Neural cell (in vitro differentiated cells): Measurements from ENCODE around the gene BIRC6. TPM values are rescaled to one million over a fixed set of nuclear protein-coding genes. Genes with fewer than 3 reads are reported as not detected.

ENCODE experiments used
- H2AFZ ChIP-seq: fragments of 200-600, 300-800 bp; sonication (generic), shearing (Covaris generic); 2 replicates; pipeline ENCODE4 v1.6.0; 2014; ENCODE audit warnings: low read depth, mild to moderate bottlenecking, antibody characterized with exemption, low read length, moderate library complexity
- H3F3A ChIP-seq: fragments of 200-600 bp; shearing (Covaris generic); 2 replicates; pipeline ENCODE4 v1.6.1; 2016; ENCODE audit warnings: mild to moderate bottlenecking, moderate library complexity, mixed read lengths, antibody characterized with exemption, low read length; ENCODE audit not compliant: insufficient read depth, poor library complexity, severe bottlenecking
- H3K27ac ChIP-seq: fragments of 200-600, 300-800 bp; sonication (generic), shearing (Covaris generic); 2 replicates; pipeline ENCODE4 v1.5.1; 2014; ENCODE audit warnings: mild to moderate bottlenecking, low read length, moderate library complexity
- H3K27me3 ChIP-seq: fragments of 300-800, 200-600 bp; sonication (generic), shearing (Covaris generic); 2 replicates; pipeline ENCODE4 v1.6.0; 2014; ENCODE audit warnings: mild to moderate bottlenecking, low read depth, low read length, moderate library complexity; ENCODE audit not compliant: insufficient read depth
- H3K36me3 ChIP-seq: fragments of 300-800, 200-600 bp; sonication (generic), shearing (Covaris generic); 2 replicates; pipeline ENCODE4 v1.5.1; 2014; ENCODE audit warnings: mild to moderate bottlenecking, antibody characterized with exemption, low read length, moderate library complexity; ENCODE audit not compliant: insufficient read depth
- H3K4me2 ChIP-seq: fragments of 300-800, 200-600 bp; sonication (generic), shearing (Covaris generic); 2 replicates; pipeline ENCODE4 v1.6.0; 2014; ENCODE audit warnings: mild to moderate bottlenecking, low read length
- H3K4me3 ChIP-seq: fragments of 300-800, 200-600 bp; sonication (generic), shearing (Covaris generic); 2 replicates; pipeline ENCODE4 v1.5.1; 2014; ENCODE audit warnings: mild to moderate bottlenecking, low read length, moderate library complexity
- H3K79me2 ChIP-seq: fragments of 200-600 bp; shearing (Covaris generic); replicated peaks from 2 replicates; pipeline ENCODE4 v1.6.0; 2014; ENCODE audit warnings: mild to moderate bottlenecking, low read length, moderate library complexity; ENCODE audit not compliant: insufficient read depth
- H3K9ac ChIP-seq: fragments of 300-800, 200-600 bp; sonication (generic), shearing (Covaris generic); 2 replicates; pipeline ENCODE4 v1.6.1; 2016; ENCODE audit warnings: mild to moderate bottlenecking, low read length, mixed read lengths
- H3K9me2 ChIP-seq: fragments of 200-600 bp; shearing (Covaris generic); 2 replicates; pipeline ENCODE4 v1.6.1; 2016; ENCODE audit warnings: mild to moderate bottlenecking, low read length, mixed read lengths; ENCODE audit not compliant: insufficient read depth
- H3K9me3 ChIP-seq: fragments of 200-600, 300-800 bp; sonication (generic), shearing (Covaris generic); 2 replicates; pipeline ENCODE4 v1.6.1; 2016; ENCODE audit warnings: mild to moderate bottlenecking, mixed run types, low read length, moderate library complexity, mixed read lengths
- H4K20me1 ChIP-seq: fragments of 200-600 bp; shearing (Covaris generic); 2 replicates; pipeline ENCODE4 v1.6.1; 2016; ENCODE audit warnings: mild to moderate bottlenecking, mixed run types; ENCODE audit not compliant: insufficient read depth
- EP300 ChIP-seq: fragments of 450-650 bp; conservative IDR thresholded peaks from 2 replicates; pipeline ENCODE4 v1.6.1; 2014; ENCODE audit warnings: antibody characterized with exemption, mild to moderate bottlenecking, moderate library complexity; ENCODE audit not compliant: poor library complexity, severe bottlenecking
- EZH2 ChIP-seq: fragments of 200-600, 300-800 bp; shearing (Covaris generic), sonication (generic); IDR thresholded peaks from 2 replicates; pipeline ENCODE4 v1.6.1; 2014; ENCODE audit warnings: antibody characterized with exemption, low read length, borderline replicate concordance, mild to moderate bottlenecking; ENCODE audit not compliant: insufficient read depth, poor library complexity, severe bottlenecking
- MXI1 ChIP-seq: fragments of 450-650 bp; conservative IDR thresholded peaks from 2 replicates; pipeline ENCODE4 v1.6.1; 2014; ENCODE audit warnings: antibody characterized with exemption, mild to moderate bottlenecking; ENCODE audit not compliant: poor library complexity, severe bottlenecking
- POLR2AphosphoS5 ChIP-seq: IDR thresholded peaks from 2 replicates; pipeline ENCODE4 v1.6.1; 2012
- RAD21 ChIP-seq: fragments of 450-650 bp; conservative IDR thresholded peaks from 2 replicates; pipeline ENCODE4 v1.6.1; 2014; ENCODE audit warnings: antibody characterized with exemption, mild to moderate bottlenecking, moderate library complexity
- SMC3 ChIP-seq: fragments of 450-650 bp; conservative IDR thresholded peaks from 2 replicates; pipeline ENCODE4 v1.6.1; 2014; ENCODE audit warnings: antibody characterized with exemption, mild to moderate bottlenecking, moderate library complexity; ENCODE audit not compliant: poor library complexity
- TAF1 ChIP-seq: IDR thresholded peaks from 2 replicates; pipeline ENCODE4 v1.6.1; 2012; ENCODE audit warnings: low read depth
- polyA plus RNA-seq: library from polyadenylated mRNA; depleted of rRNA; stranded (reverse); fragments of >200 nt; gene quantifications from 2 replicates; pipeline ENCODE4 v1.2.3, GENCODE V29; 2014
- TF ChIP-seq, protein P1 (sequence below): fragments of 450-650 bp; IDR thresholded peaks from 2 replicates; pipeline ENCODE4 v1.5.1; 2014; ENCODE audit warnings: antibody characterized with exemption, mild to moderate bottlenecking, moderate library complexity; ENCODE audit not compliant: poor library complexity, severe bottlenecking
- TF ChIP-seq, protein P2 (sequence below): IDR thresholded peaks from 2 replicates; pipeline ENCODE4 v1.6.1; 2012; ENCODE audit warnings: borderline replicate concordance

The BIRC6 gene
- polyA plus RNA-seq, 1 donor from 2014 or later = 109 TPM

DNA sequence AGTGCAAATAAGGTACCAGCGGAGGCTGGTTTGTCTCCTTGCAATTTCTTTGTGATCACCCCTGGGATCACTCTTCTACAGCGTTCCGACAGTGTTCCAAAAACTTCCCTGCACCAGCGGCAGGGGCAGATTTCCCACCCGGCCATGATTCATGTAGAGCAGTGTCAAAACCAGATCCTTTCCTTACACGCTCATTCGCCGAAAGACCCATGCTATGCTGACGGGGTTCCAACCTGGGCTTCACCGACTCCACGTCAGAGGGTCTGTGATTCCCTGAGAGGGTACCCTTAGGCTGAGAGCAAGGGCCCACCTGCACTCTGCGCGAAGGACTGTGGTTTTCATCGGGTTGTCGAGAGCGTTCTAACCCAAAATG is 270.6 kb downstream of the BIRC6 start:
- peak overlapping the region; percentile 42 for H3K27ac ChIP-seq
- no peaks in the 10 kb centered on the region for H3F3A ChIP-seq
- H3K9ac ChIP-seq = peak overlapping the region; percentile 58

DNA sequence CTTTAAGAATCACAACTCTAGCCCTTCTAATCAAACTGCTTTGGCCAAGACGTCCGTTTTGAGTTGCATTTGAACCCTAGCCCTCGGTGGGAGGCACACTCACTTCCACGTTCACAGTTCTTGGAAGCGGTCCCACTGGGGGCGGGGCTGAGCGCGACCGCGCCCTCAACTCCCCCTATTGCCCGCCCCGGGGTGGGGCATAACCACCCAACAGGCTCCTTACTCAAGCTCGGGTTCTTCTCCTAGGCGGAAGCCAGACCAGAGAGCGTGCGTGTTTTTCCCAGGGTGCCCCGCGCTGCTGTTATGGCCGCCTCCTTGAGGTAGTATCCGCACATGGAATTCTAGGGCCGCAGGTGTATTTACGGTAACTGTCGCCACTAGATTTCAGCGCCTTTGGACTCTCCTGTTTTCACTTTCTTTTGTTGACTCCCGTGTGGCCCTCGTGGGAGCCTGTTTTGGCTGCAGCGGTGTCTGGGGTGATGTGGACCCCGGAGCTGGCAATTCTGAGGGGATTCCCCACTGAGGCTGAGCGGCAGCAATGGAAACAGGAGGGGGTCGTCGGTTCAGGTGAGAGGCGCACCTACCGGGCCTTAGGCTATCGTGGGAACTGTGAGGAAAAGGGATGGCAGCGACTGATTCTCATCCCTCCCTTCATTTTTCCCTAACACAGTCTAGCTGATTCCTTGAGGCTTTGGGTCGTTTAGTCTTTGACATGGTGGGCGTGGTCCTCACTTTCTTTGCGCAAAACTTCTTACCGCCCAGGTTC is 271.2 kb downstream of the BIRC6 start, which contains the start of gene TTC27:
TSS of gene TTC27 (plus strand) at position 237 of the 766 bp plus-strand sequence. CDS start at position 480, 243 bp downstream.
- peak within 1 kb of the TSS; percentile 58 for H3K9ac ChIP-seq

More for the DNA sequence above, 270.6 kb downstream of the BIRC6 start:
- no peaks in the 10 kb centered on the region for H3K9me2 ChIP-seq
- peak overlapping the region; percentile 81 for H3K4me3 ChIP-seq
- no peaks in the 10 kb centered on the region for H3K36me3 ChIP-seq
- no peaks in the 10 kb centered on the region for H3K79me2 ChIP-seq
- peak overlapping the region; percentile 94 for H2AFZ ChIP-seq
- H4K20me1 ChIP-seq = no peaks in the 10 kb centered on the region
- TF ChIP-seq POLR2AphosphoS5 = no peak
- TF ChIP-seq MXI1 = no peak
- TF ChIP-seq EP300 = no peak
- TF ChIP-seq, protein P1, sequence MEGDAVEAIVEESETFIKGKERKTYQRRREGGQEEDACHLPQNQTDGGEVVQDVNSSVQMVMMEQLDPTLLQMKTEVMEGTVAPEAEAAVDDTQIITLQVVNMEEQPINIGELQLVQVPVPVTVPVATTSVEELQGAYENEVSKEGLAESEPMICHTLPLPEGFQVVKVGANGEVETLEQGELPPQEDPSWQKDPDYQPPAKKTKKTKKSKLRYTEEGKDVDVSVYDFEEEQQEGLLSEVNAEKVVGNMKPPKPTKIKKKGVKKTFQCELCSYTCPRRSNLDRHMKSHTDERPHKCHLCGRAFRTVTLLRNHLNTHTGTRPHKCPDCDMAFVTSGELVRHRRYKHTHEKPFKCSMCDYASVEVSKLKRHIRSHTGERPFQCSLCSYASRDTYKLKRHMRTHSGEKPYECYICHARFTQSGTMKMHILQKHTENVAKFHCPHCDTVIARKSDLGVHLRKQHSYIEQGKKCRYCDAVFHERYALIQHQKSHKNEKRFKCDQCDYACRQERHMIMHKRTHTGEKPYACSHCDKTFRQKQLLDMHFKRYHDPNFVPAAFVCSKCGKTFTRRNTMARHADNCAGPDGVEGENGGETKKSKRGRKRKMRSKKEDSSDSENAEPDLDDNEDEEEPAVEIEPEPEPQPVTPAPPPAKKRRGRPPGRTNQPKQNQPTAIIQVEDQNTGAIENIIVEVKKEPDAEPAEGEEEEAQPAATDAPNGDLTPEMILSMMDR = peak; percentile 33
- TF ChIP-seq SMC3 = no peak
- no peak for TF ChIP-seq EZH2
- TF ChIP-seq RAD21 = no peak
- TF ChIP-seq, protein P2, sequence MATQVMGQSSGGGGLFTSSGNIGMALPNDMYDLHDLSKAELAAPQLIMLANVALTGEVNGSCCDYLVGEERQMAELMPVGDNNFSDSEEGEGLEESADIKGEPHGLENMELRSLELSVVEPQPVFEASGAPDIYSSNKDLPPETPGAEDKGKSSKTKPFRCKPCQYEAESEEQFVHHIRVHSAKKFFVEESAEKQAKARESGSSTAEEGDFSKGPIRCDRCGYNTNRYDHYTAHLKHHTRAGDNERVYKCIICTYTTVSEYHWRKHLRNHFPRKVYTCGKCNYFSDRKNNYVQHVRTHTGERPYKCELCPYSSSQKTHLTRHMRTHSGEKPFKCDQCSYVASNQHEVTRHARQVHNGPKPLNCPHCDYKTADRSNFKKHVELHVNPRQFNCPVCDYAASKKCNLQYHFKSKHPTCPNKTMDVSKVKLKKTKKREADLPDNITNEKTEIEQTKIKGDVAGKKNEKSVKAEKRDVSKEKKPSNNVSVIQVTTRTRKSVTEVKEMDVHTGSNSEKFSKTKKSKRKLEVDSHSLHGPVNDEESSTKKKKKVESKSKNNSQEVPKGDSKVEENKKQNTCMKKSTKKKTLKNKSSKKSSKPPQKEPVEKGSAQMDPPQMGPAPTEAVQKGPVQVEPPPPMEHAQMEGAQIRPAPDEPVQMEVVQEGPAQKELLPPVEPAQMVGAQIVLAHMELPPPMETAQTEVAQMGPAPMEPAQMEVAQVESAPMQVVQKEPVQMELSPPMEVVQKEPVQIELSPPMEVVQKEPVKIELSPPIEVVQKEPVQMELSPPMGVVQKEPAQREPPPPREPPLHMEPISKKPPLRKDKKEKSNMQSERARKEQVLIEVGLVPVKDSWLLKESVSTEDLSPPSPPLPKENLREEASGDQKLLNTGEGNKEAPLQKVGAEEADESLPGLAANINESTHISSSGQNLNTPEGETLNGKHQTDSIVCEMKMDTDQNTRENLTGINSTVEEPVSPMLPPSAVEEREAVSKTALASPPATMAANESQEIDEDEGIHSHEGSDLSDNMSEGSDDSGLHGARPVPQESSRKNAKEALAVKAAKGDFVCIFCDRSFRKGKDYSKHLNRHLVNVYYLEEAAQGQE = no peak
- peak; percentile 32 for TF ChIP-seq TAF1
- peak overlapping the region; percentile 91 for H3K4me2 ChIP-seq
- no peaks in the 10 kb centered on the region for H3K27me3 ChIP-seq
- H3K9me3 ChIP-seq = no peaks in the 10 kb centered on the region

More for the DNA sequence above, 271.2 kb downstream of the BIRC6 start, which contains the start of gene TTC27:
- peak within 1 kb of the TSS; percentile 81 for H3K4me3 ChIP-seq
- H4K20me1 ChIP-seq = no peaks in the 10 kb centered on the region
- no peaks in the 10 kb centered on the region for H3K36me3 ChIP-seq
- H3K27me3 ChIP-seq = no peaks in the 10 kb centered on the region
- H3K79me2 ChIP-seq = no peaks in the 10 kb centered on the region
- H3F3A ChIP-seq = no peaks in the 10 kb centered on the region
- H3K9me2 ChIP-seq = no peaks in the 10 kb centered on the region
- H3K4me2 ChIP-seq = peak within 1 kb of the TSS; percentile 91
- H3K27ac ChIP-seq = peak within 1 kb of the TSS; percentile 42
- H3K9me3 ChIP-seq = no peaks in the 10 kb centered on the region
- H2AFZ ChIP-seq = peak within 1 kb of the TSS; percentile 94
- TF ChIP-seq EZH2 (no peak), MXI1 (peak; percentile 100), SMC3 (peak; percentile 52), POLR2AphosphoS5 (no peak), EP300 (peak; percentile 12), TAF1 (no peak), RAD21 (peak; percentile 40)
- TF ChIP-seq, protein P2 = peak; percentile 47
- TF ChIP-seq, protein P1 = no peak
